Measurements from ENCODE around the gene CLDN22.

DNA sequence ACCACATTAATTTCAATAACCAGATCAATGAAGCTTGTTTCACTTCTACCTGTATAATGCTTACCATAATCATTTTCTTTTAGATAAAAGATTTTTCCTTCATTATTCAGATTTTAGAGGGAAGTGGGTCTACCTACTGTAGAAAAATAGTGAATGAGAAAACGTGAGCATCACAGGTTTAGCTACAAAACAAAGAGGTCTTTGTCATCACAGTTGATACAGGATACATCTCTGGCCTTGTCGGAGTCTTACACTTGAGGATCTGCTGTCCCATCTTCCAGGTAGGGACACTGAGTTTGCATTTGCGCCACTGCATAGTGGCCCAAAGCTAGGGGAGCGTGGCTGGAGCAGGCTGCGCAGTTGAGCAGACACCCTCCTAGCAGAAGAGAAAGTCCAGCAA lies 1.4 kb upstream of the CLDN22 start:
- TF ChIP-seq, protein P1, sequence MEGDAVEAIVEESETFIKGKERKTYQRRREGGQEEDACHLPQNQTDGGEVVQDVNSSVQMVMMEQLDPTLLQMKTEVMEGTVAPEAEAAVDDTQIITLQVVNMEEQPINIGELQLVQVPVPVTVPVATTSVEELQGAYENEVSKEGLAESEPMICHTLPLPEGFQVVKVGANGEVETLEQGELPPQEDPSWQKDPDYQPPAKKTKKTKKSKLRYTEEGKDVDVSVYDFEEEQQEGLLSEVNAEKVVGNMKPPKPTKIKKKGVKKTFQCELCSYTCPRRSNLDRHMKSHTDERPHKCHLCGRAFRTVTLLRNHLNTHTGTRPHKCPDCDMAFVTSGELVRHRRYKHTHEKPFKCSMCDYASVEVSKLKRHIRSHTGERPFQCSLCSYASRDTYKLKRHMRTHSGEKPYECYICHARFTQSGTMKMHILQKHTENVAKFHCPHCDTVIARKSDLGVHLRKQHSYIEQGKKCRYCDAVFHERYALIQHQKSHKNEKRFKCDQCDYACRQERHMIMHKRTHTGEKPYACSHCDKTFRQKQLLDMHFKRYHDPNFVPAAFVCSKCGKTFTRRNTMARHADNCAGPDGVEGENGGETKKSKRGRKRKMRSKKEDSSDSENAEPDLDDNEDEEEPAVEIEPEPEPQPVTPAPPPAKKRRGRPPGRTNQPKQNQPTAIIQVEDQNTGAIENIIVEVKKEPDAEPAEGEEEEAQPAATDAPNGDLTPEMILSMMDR (IDR thresholded peaks at IDR 0.05) = no peak
- no peak for TF ChIP-seq POLR2A (IDR thresholded peaks at IDR 0.05)

All from upper lobe of left lung (tissue), 4 donors.